Neural cell (in vitro differentiated cells): ENCODE data around the gene PRKCE. TPM values are rescaled to one million over a fixed set of nuclear protein-coding genes. Genes with fewer than 3 reads are reported as not detected.

Source experiments
- H2AFZ ChIP-seq: fragments of 200-600, 300-800 bp; sonication (generic), shearing (Covaris generic); 2 replicates; pipeline ENCODE4 v1.6.0; 2014; ENCODE audit warnings: low read depth, mild to moderate bottlenecking, antibody characterized with exemption, low read length, moderate library complexity
- H3F3A ChIP-seq: fragments of 200-600 bp; shearing (Covaris generic); 2 replicates; pipeline ENCODE4 v1.6.1; 2016; ENCODE audit warnings: mild to moderate bottlenecking, moderate library complexity, mixed read lengths, antibody characterized with exemption, low read length; ENCODE audit not compliant: insufficient read depth, poor library complexity, severe bottlenecking
- H3K27ac ChIP-seq: fragments of 200-600, 300-800 bp; sonication (generic), shearing (Covaris generic); 2 replicates; pipeline ENCODE4 v1.5.1; 2014; ENCODE audit warnings: mild to moderate bottlenecking, low read length, moderate library complexity
- H3K27me3 ChIP-seq: fragments of 300-800, 200-600 bp; sonication (generic), shearing (Covaris generic); 2 replicates; pipeline ENCODE4 v1.6.0; 2014; ENCODE audit warnings: mild to moderate bottlenecking, low read depth, low read length, moderate library complexity; ENCODE audit not compliant: insufficient read depth
- H3K36me3 ChIP-seq: fragments of 300-800, 200-600 bp; sonication (generic), shearing (Covaris generic); 2 replicates; pipeline ENCODE4 v1.5.1; 2014; ENCODE audit warnings: mild to moderate bottlenecking, antibody characterized with exemption, low read length, moderate library complexity; ENCODE audit not compliant: insufficient read depth
- H3K4me2 ChIP-seq: fragments of 300-800, 200-600 bp; sonication (generic), shearing (Covaris generic); 2 replicates; pipeline ENCODE4 v1.6.0; 2014; ENCODE audit warnings: mild to moderate bottlenecking, low read length
- H3K4me3 ChIP-seq: fragments of 300-800, 200-600 bp; sonication (generic), shearing (Covaris generic); 2 replicates; pipeline ENCODE4 v1.5.1; 2014; ENCODE audit warnings: mild to moderate bottlenecking, low read length, moderate library complexity
- H3K79me2 ChIP-seq: fragments of 200-600 bp; shearing (Covaris generic); replicated peaks from 2 replicates; pipeline ENCODE4 v1.6.0; 2014; ENCODE audit warnings: mild to moderate bottlenecking, low read length, moderate library complexity; ENCODE audit not compliant: insufficient read depth
- H3K9ac ChIP-seq: fragments of 300-800, 200-600 bp; sonication (generic), shearing (Covaris generic); 2 replicates; pipeline ENCODE4 v1.6.1; 2016; ENCODE audit warnings: mild to moderate bottlenecking, low read length, mixed read lengths
- H3K9me2 ChIP-seq: fragments of 200-600 bp; shearing (Covaris generic); 2 replicates; pipeline ENCODE4 v1.6.1; 2016; ENCODE audit warnings: mild to moderate bottlenecking, low read length, mixed read lengths; ENCODE audit not compliant: insufficient read depth
- H3K9me3 ChIP-seq: fragments of 200-600, 300-800 bp; sonication (generic), shearing (Covaris generic); 2 replicates; pipeline ENCODE4 v1.6.1; 2016; ENCODE audit warnings: mild to moderate bottlenecking, mixed run types, low read length, moderate library complexity, mixed read lengths
- H4K20me1 ChIP-seq: fragments of 200-600 bp; shearing (Covaris generic); 2 replicates; pipeline ENCODE4 v1.6.1; 2016; ENCODE audit warnings: mild to moderate bottlenecking, mixed run types; ENCODE audit not compliant: insufficient read depth
- CTCF ChIP-seq: fragments of 450-650 bp; IDR thresholded peaks from 2 replicates; pipeline ENCODE4 v1.5.1; 2014; ENCODE audit warnings: antibody characterized with exemption, mild to moderate bottlenecking, moderate library complexity; ENCODE audit not compliant: poor library complexity, severe bottlenecking
- EP300 ChIP-seq: fragments of 450-650 bp; conservative IDR thresholded peaks from 2 replicates; pipeline ENCODE4 v1.6.1; 2014; ENCODE audit warnings: antibody characterized with exemption, mild to moderate bottlenecking, moderate library complexity; ENCODE audit not compliant: poor library complexity, severe bottlenecking
- EZH2 ChIP-seq: fragments of 200-600, 300-800 bp; shearing (Covaris generic), sonication (generic); IDR thresholded peaks from 2 replicates; pipeline ENCODE4 v1.6.1; 2014; ENCODE audit warnings: antibody characterized with exemption, low read length, borderline replicate concordance, mild to moderate bottlenecking; ENCODE audit not compliant: insufficient read depth, poor library complexity, severe bottlenecking
- MXI1 ChIP-seq: fragments of 450-650 bp; conservative IDR thresholded peaks from 2 replicates; pipeline ENCODE4 v1.6.1; 2014; ENCODE audit warnings: antibody characterized with exemption, mild to moderate bottlenecking; ENCODE audit not compliant: poor library complexity, severe bottlenecking
- POLR2AphosphoS5 ChIP-seq: IDR thresholded peaks from 2 replicates; pipeline ENCODE4 v1.6.1; 2012
- RAD21 ChIP-seq: fragments of 450-650 bp; conservative IDR thresholded peaks from 2 replicates; pipeline ENCODE4 v1.6.1; 2014; ENCODE audit warnings: antibody characterized with exemption, mild to moderate bottlenecking, moderate library complexity
- REST ChIP-seq: IDR thresholded peaks from 2 replicates; pipeline ENCODE4 v1.6.1; 2012; ENCODE audit warnings: borderline replicate concordance
- SMC3 ChIP-seq: fragments of 450-650 bp; conservative IDR thresholded peaks from 2 replicates; pipeline ENCODE4 v1.6.1; 2014; ENCODE audit warnings: antibody characterized with exemption, mild to moderate bottlenecking, moderate library complexity; ENCODE audit not compliant: poor library complexity
- TAF1 ChIP-seq: IDR thresholded peaks from 2 replicates; pipeline ENCODE4 v1.6.1; 2012; ENCODE audit warnings: low read depth
- polyA plus RNA-seq: library from polyadenylated mRNA; depleted of rRNA; stranded (reverse); fragments of >200 nt; gene quantifications from 2 replicates; pipeline ENCODE4 v1.2.3, GENCODE V29; 2014

PRKCE gene
- polyA plus RNA-seq, 1 donor from 2014 or later: 5.4 TPM

GRCh38 chr2:46211461-46211860, 560.0 kb downstream of the PRKCE start:
- H3K4me2 ChIP-seq: no peak overlapping the region
- no peaks in the 10 kb centered on the region for H3F3A ChIP-seq
- no peaks in the 10 kb centered on the region for H3K9me3 ChIP-seq
- no peaks in the 10 kb centered on the region for H3K9me2 ChIP-seq
- H3K27me3 ChIP-seq: no peaks in the 10 kb centered on the region
- TF ChIP-seq CTCF (no peak), EP300 (no peak), EZH2 (no peak), REST (no peak), MXI1 (no peak), SMC3 (no peak), POLR2AphosphoS5 (no peak), RAD21 (no peak)
- H3K79me2 ChIP-seq: no peaks in the 10 kb centered on the region
- no peak overlapping the region for H3K9ac ChIP-seq
- no peak overlapping the region for H3K4me3 ChIP-seq
- H3K36me3 ChIP-seq: no peaks in the 10 kb centered on the region
- no peaks in the 10 kb centered on the region for H4K20me1 ChIP-seq
- H2AFZ ChIP-seq: no peak overlapping the region
- H3K27ac ChIP-seq: no peak overlapping the region

- Histone ChIP-seq H3K9me2 (no peaks in the 10 kb centered on the region), H3K27ac (no peak overlapping the region)
- TF ChIP-seq EZH2 (no peak), EP300 (no peak), SMC3 (no peak), POLR2AphosphoS5 (no peak), TAF1 (no peak), RAD21 (no peak), CTCF (no peak), MXI1 (no peak), REST (no peak)
These were observed 562.4 kb downstream of the PRKCE start for GRCh38 chr2:46213906-46214305.

More at GRCh38 chr2:46213906-46214305, 562.4 kb downstream of the PRKCE start:
- Histone ChIP-seq H3K9me3 (no peaks in the 10 kb centered on the region), H4K20me1 (no peaks in the 10 kb centered on the region), H3K79me2 (no peaks in the 10 kb centered on the region), H2AFZ (no peak overlapping the region), H3F3A (no peaks in the 10 kb centered on the region), H3K36me3 (no peaks in the 10 kb centered on the region), H3K4me3 (no peak overlapping the region), H3K4me2 (no peak overlapping the region), H3K27me3 (no peaks in the 10 kb centered on the region), H3K9ac (no peak overlapping the region)
